HPDE6-E6E7 (cell line): Measurements from ENCODE around the gene FAM3B.

ENCODE experiments used
- DNase-seq: peaks from one replicate; pipeline ENCODE4 v3.0.0; 2011; ENCODE audit warnings: missing footprints; ENCODE audit errors: extremely low spot score

FAM3B gene

GRCh38 chr21:41397471-41397891 lies 80.9 kb downstream of the FAM3B start:
- no peak for DNase-seq

GRCh38 chr21:41398251-41398650 lies 81.7 kb downstream of the FAM3B start:
- no peak for DNase-seq

GRCh38 chr21:41398831-41399230 lies 82.2 kb downstream of the FAM3B start:
- DNase-seq: no peak

GRCh38 chr21:41399246-41399800 lies 82.7 kb downstream of the FAM3B start:
- DNase-seq: no peak

GRCh38 chr21:41402231-41402630 lies 85.6 kb downstream of the FAM3B start:
- no peak for DNase-seq

GRCh38 chr21:41402796-41403195 lies 86.2 kb downstream of the FAM3B start:
- DNase-seq: no peak

- DNase-seq: no peak
Measured at GRCh38 chr21:41403331-41403730, 86.7 kb downstream of the FAM3B start.

GRCh38 chr21:41403966-41404365 lies 87.4 kb downstream of the FAM3B start:
- DNase-seq: no peak

GRCh38 chr21:41405321-41405720 lies 88.7 kb downstream of the FAM3B start:
- DNase-seq: no peak

GRCh38 chr21:41406340-41406739 lies 89.7 kb downstream of the FAM3B start:
- DNase-seq: no peak
